HepG2 (cell line): Measurements from ENCODE around the gene GRK5. TPM values are rescaled to one million over a fixed set of nuclear protein-coding genes. Genes with fewer than 3 reads are reported as not detected.

Source experiments
- HNRNPK ChIP-seq: fragments of 200-400 bp; formaldehyde crosslinking; IDR thresholded peaks from 2 replicates; pipeline ENCODE4 v1.6.1; 2018; ENCODE audit warnings: low read length, low read depth, moderate library complexity, mild to moderate bottlenecking; ENCODE audit not compliant: poor library complexity, severe bottlenecking
- MTA1 ChIP-seq: sonication (generic); formaldehyde crosslinking; IDR thresholded peaks from 2 replicates; pipeline ENCODE4 v1.4.0; 2020; ENCODE audit warnings: missing genetic modification reagents, mild to moderate bottlenecking, borderline replicate concordance
- MYC ChIP-seq: sonication (generic); formaldehyde crosslinking; IDR thresholded peaks from 2 replicates; pipeline ENCODE4 v1.9.0; 2021; ENCODE audit warnings: missing genetic modification reagents, borderline replicate concordance
- NFE2L2 ChIP-seq: fragments of 150-350 bp; IDR thresholded peaks from 2 replicates; pipeline ENCODE4 v1.6.1; 2014; ENCODE audit warnings: low read length
- REL ChIP-seq: sonication (generic); formaldehyde crosslinking; conservative IDR thresholded peaks from 2 replicates; pipeline ENCODE4 v1.8.0; 2022; ENCODE audit warnings: mild to moderate bottlenecking, missing genetic modification reagents, moderate library complexity
- SNAI1 ChIP-seq: sonication (generic); formaldehyde crosslinking; IDR thresholded peaks from 2 replicates; pipeline ENCODE4 v1.5.0; 2020; ENCODE audit warnings: mild to moderate bottlenecking, missing genetic modification reagents, borderline replicate concordance
- ZNF317 ChIP-seq: sonication (generic); formaldehyde crosslinking; IDR thresholded peaks from 2 replicates; pipeline ENCODE4 v1.5.0; 2020; ENCODE audit warnings: mild to moderate bottlenecking, missing genetic modification reagents
- ZNF543 ChIP-seq: sonication (generic); formaldehyde crosslinking; IDR thresholded peaks from 2 replicates; pipeline ENCODE4 v1.4.0; 2020; ENCODE audit warnings: mild to moderate bottlenecking, missing genetic modification reagents
- ZSCAN29 ChIP-seq: sonication (generic); formaldehyde crosslinking; conservative IDR thresholded peaks from 2 replicates; pipeline ENCODE4 v1.4.0; 2020; ENCODE audit warnings: mild to moderate bottlenecking, missing genetic modification reagents
- polyA plus RNA-seq, 8 experiments: library from polyadenylated mRNA; depleted of rRNA in 3 of 8; stranded (reverse) in 7 of 8; unstranded in 1 of 8; fragments of >200 nt; fragmentation: Illumina TruSeq in 4 of 8; extraction: Trizol in 4 of 8; gene quantifications; 2 replicates each; pipeline versions ENCODE4 v1.2.1 to v1.2.3, GENCODE V29; 2011 to 2016; ENCODE audit warnings: low read depth in 4 of 8, missing spikeins in 1 of 8, mixed read lengths in 1 of 8; ENCODE audit not compliant: insufficient read depth in 1 of 8
- total RNA-seq, 5 experiments: library from RNA; depleted of rRNA; stranded (reverse); fragments of >200 nt; fragmentation: Illumina TruSeq; extraction: Trizol; gene quantifications; 2 replicates each; pipeline ENCODE4 v1.2.3, GENCODE V29; 2016; ENCODE audit warnings: low read depth in 1 of 5
- TF ChIP-seq, protein P1 (sequence below): sonication (generic); formaldehyde crosslinking; IDR thresholded peaks from 2 replicates; pipeline ENCODE4 v1.4.0; 2020; ENCODE audit warnings: missing genetic modification reagents
- TF ChIP-seq, protein P2 (sequence below): sonication (generic); formaldehyde crosslinking; IDR thresholded peaks from 2 replicates; pipeline ENCODE4 v1.9.0; 2021; ENCODE audit warnings: missing genetic modification reagents, borderline replicate concordance
- TF ChIP-seq, protein P3 (sequence below): sonication (generic); formaldehyde crosslinking; IDR thresholded peaks from 2 replicates; pipeline ENCODE4 v1.4.0; 2020; ENCODE audit warnings: mild to moderate bottlenecking, missing genetic modification reagents, borderline replicate concordance

Gene GRK5
- total and polyA plus RNA-seq, 2 of the 13 experiments (the other 11 are each of a cell fraction or from before 2014, with no cell fraction given) = 10.4 to 12.6 TPM

DNA sequence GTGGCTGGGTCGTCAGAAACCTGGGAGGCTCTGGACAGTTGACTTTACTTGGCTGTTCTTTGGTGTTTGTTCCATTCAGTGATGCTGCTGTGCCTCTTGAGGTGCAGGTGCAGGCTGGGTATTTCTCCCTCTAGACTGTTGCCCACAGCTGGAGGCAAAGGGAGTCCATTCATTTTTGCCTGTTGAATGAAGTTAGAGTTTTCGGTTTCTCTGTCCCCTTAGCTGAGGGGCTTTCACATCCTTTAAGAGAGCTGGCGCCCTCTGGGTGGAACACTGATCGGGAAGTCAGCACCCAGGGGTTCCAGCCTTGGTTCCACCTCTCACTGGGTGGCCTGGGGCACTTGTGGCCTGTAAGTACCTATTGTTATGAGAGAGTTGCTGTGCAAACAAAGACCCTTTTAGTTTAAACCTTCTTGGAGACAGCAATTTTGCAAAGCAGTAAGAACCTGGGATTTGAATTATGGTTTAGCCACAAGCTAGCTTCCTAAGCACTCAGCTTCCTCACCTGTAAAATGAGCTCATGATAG is 67.2 kb downstream of the GRK5 start (continued):
- TF ChIP-seq HNRNPK (no peak), NFE2L2 (no peak), MYC (CRISPR knock-in tag) (no peak), SNAI1 (CRISPR knock-in tag) (no peak), ZNF317 (CRISPR knock-in tag) (no peak), ZNF543 (no peak), ZSCAN29 (CRISPR knock-in tag) (no peak), REL (CRISPR knock-in tag) (no peak), MTA1 (no peak)
- TF ChIP-seq, protein P1, sequence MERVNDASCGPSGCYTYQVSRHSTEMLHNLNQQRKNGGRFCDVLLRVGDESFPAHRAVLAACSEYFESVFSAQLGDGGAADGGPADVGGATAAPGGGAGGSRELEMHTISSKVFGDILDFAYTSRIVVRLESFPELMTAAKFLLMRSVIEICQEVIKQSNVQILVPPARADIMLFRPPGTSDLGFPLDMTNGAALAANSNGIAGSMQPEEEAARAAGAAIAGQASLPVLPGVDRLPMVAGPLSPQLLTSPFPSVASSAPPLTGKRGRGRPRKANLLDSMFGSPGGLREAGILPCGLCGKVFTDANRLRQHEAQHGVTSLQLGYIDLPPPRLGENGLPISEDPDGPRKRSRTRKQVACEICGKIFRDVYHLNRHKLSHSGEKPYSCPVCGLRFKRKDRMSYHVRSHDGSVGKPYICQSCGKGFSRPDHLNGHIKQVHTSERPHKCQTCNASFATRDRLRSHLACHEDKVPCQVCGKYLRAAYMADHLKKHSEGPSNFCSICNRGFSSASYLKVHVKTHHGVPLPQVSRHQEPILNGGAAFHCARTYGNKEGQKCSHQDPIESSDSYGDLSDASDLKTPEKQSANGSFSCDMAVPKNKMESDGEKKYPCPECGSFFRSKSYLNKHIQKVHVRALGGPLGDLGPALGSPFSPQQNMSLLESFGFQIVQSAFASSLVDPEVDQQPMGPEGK = no peak
- TF ChIP-seq, protein P2, sequence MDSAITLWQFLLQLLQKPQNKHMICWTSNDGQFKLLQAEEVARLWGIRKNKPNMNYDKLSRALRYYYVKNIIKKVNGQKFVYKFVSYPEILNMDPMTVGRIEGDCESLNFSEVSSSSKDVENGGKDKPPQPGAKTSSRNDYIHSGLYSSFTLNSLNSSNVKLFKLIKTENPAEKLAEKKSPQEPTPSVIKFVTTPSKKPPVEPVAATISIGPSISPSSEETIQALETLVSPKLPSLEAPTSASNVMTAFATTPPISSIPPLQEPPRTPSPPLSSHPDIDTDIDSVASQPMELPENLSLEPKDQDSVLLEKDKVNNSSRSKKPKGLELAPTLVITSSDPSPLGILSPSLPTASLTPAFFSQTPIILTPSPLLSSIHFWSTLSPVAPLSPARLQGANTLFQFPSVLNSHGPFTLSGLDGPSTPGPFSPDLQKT = no peak
- TF ChIP-seq, protein P3, sequence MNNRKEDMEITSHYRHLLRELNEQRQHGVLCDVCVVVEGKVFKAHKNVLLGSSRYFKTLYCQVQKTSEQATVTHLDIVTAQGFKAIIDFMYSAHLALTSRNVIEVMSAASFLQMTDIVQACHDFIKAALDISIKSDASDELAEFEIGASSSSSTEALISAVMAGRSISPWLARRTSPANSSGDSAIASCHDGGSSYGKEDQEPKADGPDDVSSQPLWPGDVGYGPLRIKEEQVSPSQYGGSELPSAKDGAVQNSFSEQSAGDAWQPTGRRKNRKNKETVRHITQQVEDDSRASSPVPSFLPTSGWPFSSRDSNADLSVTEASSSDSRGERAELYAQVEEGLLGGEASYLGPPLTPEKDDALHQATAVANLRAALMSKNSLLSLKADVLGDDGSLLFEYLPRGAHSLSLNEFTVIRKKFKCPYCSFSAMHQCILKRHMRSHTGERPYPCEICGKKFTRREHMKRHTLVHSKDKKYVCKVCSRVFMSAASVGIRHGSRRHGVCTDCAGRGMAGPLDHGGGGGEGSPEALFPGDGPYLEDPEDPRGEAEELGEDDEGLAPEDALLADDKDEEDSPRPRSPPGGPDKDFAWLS (CRISPR knock-in tag) = no peak
